HEK293T (cell line): Measurements from ENCODE around the gene ALDH16A1.

Source experiments
- ARNT ChIP-seq: fragments of 450-650 bp; IDR thresholded peaks from 2 replicates; pipeline ENCODE4 v1.6.1; 2017; ENCODE audit warnings: mild to moderate bottlenecking
- CTBP1 ChIP-seq: fragments of 450-650 bp; IDR thresholded peaks from 2 replicates; pipeline ENCODE4 v1.6.1; 2016; ENCODE audit warnings: borderline replicate concordance
- FOXA1 ChIP-seq: fragments of 450-650 bp; IDR thresholded peaks from 2 replicates; pipeline ENCODE4 v1.6.1; 2016; ENCODE audit warnings: mild to moderate bottlenecking
- FOXK2 ChIP-seq: fragments of 450-650 bp; IDR thresholded peaks from 2 replicates; pipeline ENCODE4 v1.6.1; 2016; ENCODE audit warnings: mild to moderate bottlenecking
- FOXM1 ChIP-seq: fragments of 450-650 bp; IDR thresholded peaks from 2 replicates; pipeline ENCODE4 v1.6.1; 2017; ENCODE audit warnings: mild to moderate bottlenecking, borderline replicate concordance
- HDGF ChIP-seq: fragments of 450-650 bp; IDR thresholded peaks from 2 replicates; pipeline ENCODE4 v1.6.1; 2017; ENCODE audit warnings: antibody characterized with exemption, borderline replicate concordance
- L3MBTL2 ChIP-seq: fragments of 450-650 bp; conservative IDR thresholded peaks from 2 replicates; pipeline ENCODE4 v1.6.1; 2016; ENCODE audit warnings: mild to moderate bottlenecking
- LEF1 ChIP-seq: fragments of 450-650 bp; IDR thresholded peaks from 2 replicates; pipeline ENCODE4 v1.6.1; 2017; ENCODE audit warnings: mild to moderate bottlenecking, borderline replicate concordance
- NFRKB ChIP-seq: fragments of 450-650 bp; IDR thresholded peaks from 2 replicates; pipeline ENCODE4 v1.6.1; 2016; ENCODE audit warnings: mild to moderate bottlenecking, moderate library complexity
- PKNOX1 ChIP-seq: fragments of 450-650 bp; IDR thresholded peaks from 2 replicates; pipeline ENCODE4 v1.6.1; 2016
- SP1 ChIP-seq: fragments of 450-650 bp; IDR thresholded peaks from 2 replicates; pipeline ENCODE4 v1.6.1; 2017
- SUZ12 ChIP-seq: fragments of 450-650 bp; IDR thresholded peaks from 2 replicates; pipeline ENCODE4 v1.6.1; 2016; ENCODE audit warnings: mild to moderate bottlenecking

DNA sequence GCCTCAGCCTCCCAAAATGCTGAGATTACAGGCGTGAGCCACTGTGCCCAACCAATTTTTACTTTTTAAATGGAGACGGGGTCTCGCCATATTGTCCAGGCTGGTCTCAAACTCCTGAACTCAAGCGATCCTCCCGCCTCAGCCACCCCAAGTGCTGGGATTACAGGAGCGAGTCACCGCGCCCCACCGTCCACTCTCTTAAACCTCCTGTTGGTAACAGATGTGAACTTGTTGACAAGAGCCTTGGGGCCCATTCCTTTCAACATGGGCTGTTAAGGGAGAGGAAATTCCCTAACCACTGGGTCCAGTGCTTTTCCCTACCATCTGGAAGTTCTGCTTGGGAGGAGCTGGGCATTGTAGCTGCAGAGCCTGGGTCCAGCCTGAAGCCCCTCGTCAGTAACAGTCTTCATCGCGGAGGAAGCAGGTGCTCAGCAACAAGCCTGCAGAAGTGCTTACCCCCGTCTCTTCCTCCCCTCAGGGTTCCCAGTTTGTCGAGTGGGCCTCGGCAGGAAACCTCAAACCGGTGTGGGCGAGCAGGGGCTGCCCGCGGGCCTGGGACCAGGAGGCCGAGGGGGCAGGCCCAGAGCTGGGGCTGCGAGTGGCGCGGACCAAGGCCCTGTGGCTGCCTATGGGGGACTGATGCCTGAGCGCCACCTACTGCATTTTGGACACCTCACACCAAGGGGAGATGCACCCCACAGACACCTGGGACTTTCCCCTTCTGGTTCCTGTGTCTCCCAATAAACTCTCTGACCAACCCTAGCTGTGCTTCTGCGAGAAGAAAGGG lies 17.0 kb downstream of the ALDH16A1 start:
- TF ChIP-seq SUZ12 (no peak), FOXK2 (no peak), NFRKB (no peak), FOXM1 (no peak), SP1 (no peak), LEF1 (no peak), PKNOX1 (no peak), HDGF (no peak), CTBP1 (no peak), FOXA1 (no peak), ARNT (no peak), L3MBTL2 (no peak)
